ENCODE data around the gene DOCK2.

- TF ChIP-seq CTCF (IDR thresholded peaks at IDR 0.05) = no peak
- TF ChIP-seq ZFX (IDR thresholded peaks at IDR 0.05; ENCODE audit: borderline replicate concordance) = no peak
Measured at GRCh38 chr5:169735913-169736312, 98.8 kb downstream of the DOCK2 start.
